K562 (cell line): Measurements from ENCODE around the gene B9D2. TPM values are rescaled to one million over a fixed set of nuclear protein-coding genes. Genes with fewer than 3 reads are reported as not detected.
A peak's percentile ranks its signal among the peaks of the same experiment; 100 is the strongest.

ENCODE experiments used
- CBX8 ChIP-seq: fragments of 200-600 bp; sonication (generic); IDR thresholded peaks from 2 replicates; pipeline ENCODE4 v1.6.1; 2012; ENCODE audit warnings: borderline replicate concordance, mixed run types, low read depth, mild to moderate bottlenecking, moderate library complexity, mixed read lengths, low read length, control low read depth, inconsistent platforms; ENCODE audit not compliant: poor library complexity, severe bottlenecking; ENCODE audit errors: extremely low read depth
- ELK1 ChIP-seq: sonication (generic); formaldehyde crosslinking; IDR thresholded peaks from 2 replicates; pipeline ENCODE4 v1.8.1; 2022; ENCODE audit warnings: missing genetic modification reagents
- MECOM ChIP-seq: fragments of 250-450 bp; sonication (Bioruptor Pico); IDR thresholded peaks from 2 replicates; pipeline ENCODE4 v1.8.0; 2022; ENCODE audit warnings: inconsistent platforms
- SAP30 ChIP-seq: fragments of 200-600 bp; sonication (generic); IDR thresholded peaks from 2 replicates; pipeline ENCODE4 v1.6.1; 2012; ENCODE audit warnings: borderline replicate concordance, low read depth, mild to moderate bottlenecking, moderate library complexity, low read length, control low read depth, inconsistent platforms; ENCODE audit not compliant: insufficient read depth, poor library complexity, severe bottlenecking
- SIX5 ChIP-seq, 2 experiments: IDR thresholded peaks; 2 replicates each; pipeline ENCODE4 v1.6.1; 2011; ENCODE audit warnings: low read length in 2 of 2, borderline replicate concordance in 1 of 2, low read depth in 1 of 2, mild to moderate bottlenecking in 1 of 2, moderate library complexity in 1 of 2; ENCODE audit not compliant: insufficient read depth in 1 of 2
- TBL1XR1 ChIP-seq, 2 experiments: IDR thresholded peaks; 2 replicates each; pipeline ENCODE4 v1.6.1; 2012; ENCODE audit warnings: improper control_type of control experiment in 2 of 2, low read length in 2 of 2, mild to moderate bottlenecking in 1 of 2
- XRCC4 ChIP-seq: IDR thresholded peaks from one replicate; pipeline ENCODE4 v1.6.1; 2011; ENCODE audit not compliant: insufficient read depth, insufficient read length; ENCODE audit errors: extremely low read depth
- ZBTB11 ChIP-seq, 3 experiments: fragments of 200-800 bp in 1 of 3; fragments of 250-450 bp in 1 of 3; fragments of 450-650 bp in 1 of 3; sonication (Bioruptor Pico) in 1 of 3; sonication (Bioruptor generic) in 1 of 3; formaldehyde crosslinking in 1 of 3; IDR thresholded peaks; 2 replicates each; pipeline versions ENCODE4 v1.6.1 to v1.8.0; 2016 to 2022; ENCODE audit warnings: mild to moderate bottlenecking in 2 of 3, missing genetic modification characterization in 2 of 3, missing compliant biosample characterization in 1 of 3, moderate library complexity in 1 of 3
- ZBTB43 ChIP-seq: sonication (generic); formaldehyde crosslinking; IDR thresholded peaks from 2 replicates; pipeline ENCODE4 v1.8.0; 2023; ENCODE audit warnings: mild to moderate bottlenecking, missing genetic modification reagents
- ZKSCAN8 ChIP-seq: fragments of 200-800 bp; sonication (Bioruptor generic); IDR thresholded peaks from 2 replicates; pipeline ENCODE4 v1.6.1; 2016; ENCODE audit warnings: missing genetic modification characterization, missing compliant biosample characterization
- ZNF133 ChIP-seq: fragments of 250-450 bp; sonication (Bioruptor Pico); IDR thresholded peaks from 2 replicates; pipeline ENCODE4 v1.4.0; 2020; ENCODE audit warnings: mild to moderate bottlenecking
- ZNF140 ChIP-seq: fragments of 250-450 bp; sonication (Bioruptor Pico); IDR thresholded peaks from 2 replicates; pipeline ENCODE4 v1.8.0; 2021; ENCODE audit warnings: moderate library complexity, mild to moderate bottlenecking, inconsistent platforms
- ZNF41 ChIP-seq: fragments of 250-450 bp; sonication (Bioruptor Pico); conservative IDR thresholded peaks from 2 replicates; pipeline ENCODE4 v1.4.0; 2020; ENCODE audit warnings: mild to moderate bottlenecking
- polyA plus RNA-seq, 8 experiments: library from polyadenylated mRNA; depleted of rRNA in 4 of 8; stranded (reverse) in 5 of 8; unstranded in 3 of 8; fragments of >200 nt; fragmentation: Nextera tagmentation in 2 of 8; fragmentation: Illumina TruSeq in 1 of 8; extraction: Ambion mirVana in 2 of 8; extraction: Trizol in 1 of 8; gene quantifications; 2 replicates each; pipeline versions ENCODE4 v1.2.1 to v1.2.3, GENCODE V29; 2011 to 2014; ENCODE audit warnings: inconsistent platforms in 1 of 8, missing spikeins in 1 of 8
- total RNA-seq, 7 experiments: library from RNA; depleted of rRNA in 6 of 7; stranded (reverse); fragments of >200 nt in 6 of 7; fragmentation: Illumina TruSeq in 2 of 7; extraction: Trizol in 2 of 7; gene quantifications; 2 replicates each; pipeline versions ENCODE4 v1.2.1 to v1.2.3, GENCODE V29; 2011 to 2021; ENCODE audit warnings: low replicate concordance in 1 of 7
- TF ChIP-seq, protein P1 (sequence below): fragments of 250-450 bp; sonication (Bioruptor Pico); IDR thresholded peaks from 2 replicates; pipeline ENCODE4 v1.5.0; 2020; ENCODE audit warnings: mild to moderate bottlenecking, borderline replicate concordance
- TF ChIP-seq, protein P2 (sequence below): IDR thresholded peaks from 2 replicates; pipeline ENCODE4 v1.6.1; 2014; ENCODE audit warnings: antibody characterized with exemption

Gene B9D2
- total and polyA plus RNA-seq, 9 of the 15 experiments (the other 6 are each of a cell fraction or from before 2014, with no cell fraction given), result 0.83 to 6.9 (median 2.8) TPM

DNA sequence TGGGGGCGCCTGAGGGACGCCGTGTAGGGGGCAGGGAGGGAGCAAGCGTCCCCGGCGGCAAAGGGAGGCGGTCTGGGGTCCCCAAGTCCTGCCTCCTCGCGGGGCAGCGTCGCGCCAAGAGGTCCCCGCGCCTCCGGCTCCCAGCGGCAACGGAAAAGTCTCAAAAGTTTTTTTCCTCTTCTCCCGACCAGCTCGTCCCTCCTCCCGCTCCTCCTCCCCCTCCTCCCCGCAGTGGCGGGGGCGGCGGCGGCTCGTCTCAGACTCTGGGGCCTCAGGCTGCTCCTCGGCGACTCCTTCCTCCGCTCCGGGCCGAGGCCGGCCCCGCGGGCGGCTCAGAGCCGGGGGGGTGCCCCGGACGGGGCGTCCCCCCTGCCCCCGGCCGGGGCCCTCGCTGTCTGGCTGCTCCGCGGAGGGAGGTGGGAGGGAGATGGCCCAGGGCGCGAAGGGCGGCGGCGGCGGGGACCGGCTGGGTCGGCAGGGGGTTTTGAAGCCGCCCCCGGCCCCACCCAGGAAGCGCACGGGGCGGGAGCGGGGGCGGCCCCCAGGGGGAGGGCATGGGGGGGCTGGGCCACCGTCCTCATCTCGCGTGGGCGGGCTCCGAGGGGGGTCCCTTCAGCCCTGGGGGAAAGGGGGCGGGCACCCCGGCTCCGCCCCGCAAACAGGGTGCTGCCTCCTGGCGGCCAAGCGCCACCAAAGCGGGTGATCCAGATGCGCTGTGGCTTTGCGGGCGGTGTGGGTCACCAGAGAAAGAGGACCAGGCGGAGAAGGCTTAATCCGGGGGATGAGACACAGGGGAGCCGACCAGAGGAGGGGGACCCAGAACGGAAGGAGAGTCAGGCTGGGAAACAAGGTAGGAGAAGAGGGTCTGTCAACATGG is 10.2 kb downstream of the B9D2 start, which contains the start of gene TGFB1 (continued):
- TF ChIP-seq, protein P1, sequence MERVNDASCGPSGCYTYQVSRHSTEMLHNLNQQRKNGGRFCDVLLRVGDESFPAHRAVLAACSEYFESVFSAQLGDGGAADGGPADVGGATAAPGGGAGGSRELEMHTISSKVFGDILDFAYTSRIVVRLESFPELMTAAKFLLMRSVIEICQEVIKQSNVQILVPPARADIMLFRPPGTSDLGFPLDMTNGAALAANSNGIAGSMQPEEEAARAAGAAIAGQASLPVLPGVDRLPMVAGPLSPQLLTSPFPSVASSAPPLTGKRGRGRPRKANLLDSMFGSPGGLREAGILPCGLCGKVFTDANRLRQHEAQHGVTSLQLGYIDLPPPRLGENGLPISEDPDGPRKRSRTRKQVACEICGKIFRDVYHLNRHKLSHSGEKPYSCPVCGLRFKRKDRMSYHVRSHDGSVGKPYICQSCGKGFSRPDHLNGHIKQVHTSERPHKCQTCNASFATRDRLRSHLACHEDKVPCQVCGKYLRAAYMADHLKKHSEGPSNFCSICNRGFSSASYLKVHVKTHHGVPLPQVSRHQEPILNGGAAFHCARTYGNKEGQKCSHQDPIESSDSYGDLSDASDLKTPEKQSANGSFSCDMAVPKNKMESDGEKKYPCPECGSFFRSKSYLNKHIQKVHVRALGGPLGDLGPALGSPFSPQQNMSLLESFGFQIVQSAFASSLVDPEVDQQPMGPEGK (CRISPR knock-in tag), result no peak
- TF ChIP-seq SAP30, result no peak
- no peak for TF ChIP-seq ZBTB43
- no peak for TF ChIP-seq ZNF133 (CRISPR knock-in tag)
- TF ChIP-seq, protein P2, sequence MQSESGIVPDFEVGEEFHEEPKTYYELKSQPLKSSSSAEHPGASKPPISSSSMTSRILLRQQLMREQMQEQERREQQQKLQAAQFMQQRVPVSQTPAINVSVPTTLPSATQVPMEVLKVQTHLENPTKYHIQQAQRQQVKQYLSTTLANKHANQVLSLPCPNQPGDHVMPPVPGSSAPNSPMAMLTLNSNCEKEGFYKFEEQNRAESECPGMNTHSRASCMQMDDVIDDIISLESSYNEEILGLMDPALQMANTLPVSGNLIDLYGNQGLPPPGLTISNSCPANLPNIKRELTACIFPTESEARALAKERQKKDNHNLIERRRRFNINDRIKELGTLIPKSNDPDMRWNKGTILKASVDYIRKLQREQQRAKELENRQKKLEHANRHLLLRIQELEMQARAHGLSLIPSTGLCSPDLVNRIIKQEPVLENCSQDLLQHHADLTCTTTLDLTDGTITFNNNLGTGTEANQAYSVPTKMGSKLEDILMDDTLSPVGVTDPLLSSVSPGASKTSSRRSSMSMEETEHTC, result no peak
- no peak for TF ChIP-seq SIX5 (IDR thresholded peaks at IDR 0.05; ENCODE audit: borderline replicate concordance in 1 of 2, insufficient read depth in 1 of 2, low read depth in 1 of 2, low read length in 2 of 2)
- TF ChIP-seq ZNF41 (CRISPR knock-in tag), result no peak
- peak in 1 of 3 experiments; percentile 68; a peak in 2 of 6 replicates for TF ChIP-seq ZBTB11 (CRISPR knock-in tag; IDR thresholded peaks at IDR 0.05)
- no peak for TF ChIP-seq CBX8
- no peak for TF ChIP-seq MECOM (CRISPR knock-in tag)
- peak in 1 of 2 experiments; percentile 55; a peak in 2 of 4 replicates for TF ChIP-seq TBL1XR1 (IDR thresholded peaks at IDR 0.05; ENCODE audit: low read length in 2 of 2)
- TF ChIP-seq ZNF140 (CRISPR knock-in tag), result no peak
- no peak for TF ChIP-seq XRCC4
- no peak for TF ChIP-seq ZKSCAN8
- no peak for TF ChIP-seq ELK1 (CRISPR knock-in tag)
